Ovary (tissue), 3 donors: ENCODE data around the gene MARCO.

Experiments
- EP300 ChIP-seq: sonication (generic); formaldehyde crosslinking; IDR thresholded peaks from one replicate; pipeline ENCODE4 v1.6.1; 2017; ENCODE audit warnings: antibody characterized with exemption
- POLR2A ChIP-seq: fragments of 450-650 bp; IDR thresholded peaks from one replicate; pipeline ENCODE4 v1.6.1; 2017; ENCODE audit warnings: antibody characterized with exemption, mild to moderate bottlenecking, moderate library complexity
- TF ChIP-seq, protein P1 (sequence below), 3 donors: fragments of 450-650 bp in 2 of 3; fragments of 200-600 bp in 1 of 3; IDR thresholded peaks; one replicate each; pipeline versions ENCODE4 v1.5.1 to v1.8.0; 2016 to 2022; ENCODE audit warnings: antibody characterized with exemption in 3 of 3, mild to moderate bottlenecking in 1 of 3
- donor health status: DM: no; HTN: no; CAD: no.

DNA sequence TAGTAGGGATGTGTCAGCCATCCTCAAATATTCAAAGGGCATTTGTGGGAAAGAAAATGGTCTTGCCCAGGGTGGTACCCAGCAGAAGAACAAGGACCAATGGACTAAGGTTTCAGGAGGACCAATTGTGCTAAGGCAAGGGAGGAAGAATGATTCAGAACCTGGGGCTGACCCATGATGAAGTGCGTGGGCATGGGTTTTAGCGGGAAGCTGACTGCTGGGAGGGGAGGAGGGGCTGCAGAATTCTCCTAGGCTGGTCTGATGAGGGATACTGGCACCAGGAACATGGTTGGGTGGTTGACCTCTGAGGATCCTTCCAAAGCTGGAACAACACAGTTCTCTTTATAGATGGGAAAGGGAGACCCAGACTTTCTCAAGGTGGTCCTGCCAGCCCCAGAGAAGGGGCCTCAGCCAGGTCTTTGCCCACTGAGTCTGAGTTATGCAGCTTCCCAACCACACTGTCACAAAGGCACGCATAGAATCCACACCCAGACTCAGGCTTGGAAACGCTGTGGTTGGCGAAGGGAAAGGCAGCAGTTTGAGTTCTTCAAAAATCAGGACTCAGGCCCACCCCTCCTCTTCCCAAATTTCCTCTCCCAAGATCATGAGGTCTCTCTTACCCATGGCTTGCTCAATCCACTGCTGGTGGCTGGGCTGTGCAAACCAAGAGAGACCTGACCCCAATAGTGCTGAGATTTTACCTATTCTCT lies 37.3 kb downstream of the MARCO start:
- TF ChIP-seq, protein P1, sequence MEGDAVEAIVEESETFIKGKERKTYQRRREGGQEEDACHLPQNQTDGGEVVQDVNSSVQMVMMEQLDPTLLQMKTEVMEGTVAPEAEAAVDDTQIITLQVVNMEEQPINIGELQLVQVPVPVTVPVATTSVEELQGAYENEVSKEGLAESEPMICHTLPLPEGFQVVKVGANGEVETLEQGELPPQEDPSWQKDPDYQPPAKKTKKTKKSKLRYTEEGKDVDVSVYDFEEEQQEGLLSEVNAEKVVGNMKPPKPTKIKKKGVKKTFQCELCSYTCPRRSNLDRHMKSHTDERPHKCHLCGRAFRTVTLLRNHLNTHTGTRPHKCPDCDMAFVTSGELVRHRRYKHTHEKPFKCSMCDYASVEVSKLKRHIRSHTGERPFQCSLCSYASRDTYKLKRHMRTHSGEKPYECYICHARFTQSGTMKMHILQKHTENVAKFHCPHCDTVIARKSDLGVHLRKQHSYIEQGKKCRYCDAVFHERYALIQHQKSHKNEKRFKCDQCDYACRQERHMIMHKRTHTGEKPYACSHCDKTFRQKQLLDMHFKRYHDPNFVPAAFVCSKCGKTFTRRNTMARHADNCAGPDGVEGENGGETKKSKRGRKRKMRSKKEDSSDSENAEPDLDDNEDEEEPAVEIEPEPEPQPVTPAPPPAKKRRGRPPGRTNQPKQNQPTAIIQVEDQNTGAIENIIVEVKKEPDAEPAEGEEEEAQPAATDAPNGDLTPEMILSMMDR (IDR thresholded peaks at IDR 0.05): no peak
- TF ChIP-seq POLR2A (no peak), EP300 (no peak)
